GM13976 (cell line): ENCODE measurements around the gene TASL.

Source experiments
- DNase-seq: peaks from one replicate; pipeline ENCODE4 v3.0.0; 2012; ENCODE audit warnings: low spot score
- CTCF ChIP-seq: IDR thresholded peaks from 2 replicates; pipeline ENCODE4 v1.5.1; 2012; ENCODE audit warnings: borderline replicate concordance, mild to moderate bottlenecking; ENCODE audit not compliant: insufficient read depth; ENCODE audit errors: extremely low read depth, missing control alignments, control extremely low read depth
- in situ Hi-C: fragments of 300-500 bp; cut with MboI; formaldehyde crosslinking; loops from one replicate; pipeline ENCODE4 v1.12.0; 2022; ENCODE audit warnings: low sequenced_read_pairs, mixed read lengths, inconsistent platforms; ENCODE audit not compliant: unreplicated experiment

The TASL gene

GRCh38 chrX:30580641-30581040 lies 3.1 kb upstream of the TASL start:
- DNase-seq, result no peak
- no peak for TF ChIP-seq CTCF
- in situ Hi-C loops, result no loop called here

- in situ Hi-C loops, result loop anchor here (10.0 kb wide), 1 partner anchor 138 kb away; no protein-coding TSS in a partner anchor
These were observed 685 bp downstream of the TASL start for GRCh38 chrX:30576881-30577280.

GRCh38 chrX:30573125-30573524 lies 4.4 kb downstream of the TASL start:
- in situ Hi-C loops, result loop anchor here (10.0 kb wide), 1 partner anchor 142 kb away; no protein-coding TSS in a partner anchor
- TF ChIP-seq CTCF, result no peak
- no peak for DNase-seq

More at GRCh38 chrX:30576881-30577280, 685 bp downstream of the TASL start:
- TF ChIP-seq CTCF, result no peak
- no peak for DNase-seq

GRCh38 chrX:30572678-30573077 lies 4.9 kb downstream of the TASL start:
- in situ Hi-C loops, result loop anchor here (10.0 kb wide), 1 partner anchor 142 kb away; no protein-coding TSS in a partner anchor
- TF ChIP-seq CTCF, result no peak
- DNase-seq, result no peak

- peak; percentile 8 for DNase-seq
- TF ChIP-seq CTCF, result no peak
- in situ Hi-C loops, result loop anchor here (10.0 kb wide), 1 partner anchor 143 kb away; no protein-coding TSS in a partner anchor
These were observed 5.6 kb downstream of the TASL start for GRCh38 chrX:30572004-30572403.

GRCh38 chrX:30570505-30570904 lies 7.1 kb downstream of the TASL start:
- no peak for TF ChIP-seq CTCF
- peak; percentile 18 for DNase-seq
- in situ Hi-C loops, result loop anchor here (10.0 kb wide), 1 partner anchor 144 kb away; no protein-coding TSS in a partner anchor
